Epidermal melanocyte (primary cell): ENCODE data around the gene MAOB.

Source experiments
- DNase-seq: peaks from one replicate; pipeline ENCODE4 v3.0.0; 2011; ENCODE audit warnings: low spot score; ENCODE audit not compliant: insufficient read length

Gene MAOB

DNA sequence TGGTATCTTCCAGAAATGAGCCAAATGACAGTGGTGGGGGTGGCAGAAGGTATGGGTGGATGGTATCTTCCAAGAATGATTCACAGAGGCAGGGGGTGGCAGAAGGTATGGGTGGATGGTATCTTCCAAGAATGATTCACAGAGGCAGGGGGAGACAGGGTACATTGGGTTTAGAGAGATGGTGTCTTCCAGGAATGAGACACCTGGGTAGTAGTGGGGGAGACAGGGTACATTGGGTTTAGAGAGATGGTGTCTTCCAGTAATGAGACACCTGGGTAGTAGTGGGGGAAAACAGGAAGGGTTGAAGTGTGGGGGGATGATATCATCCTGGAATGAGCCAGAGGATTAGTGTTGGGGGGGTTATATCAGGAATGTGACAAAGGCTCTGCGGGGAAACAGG lies 164.2 kb downstream of the MAOB start:
- DNase-seq: no peak

DNA sequence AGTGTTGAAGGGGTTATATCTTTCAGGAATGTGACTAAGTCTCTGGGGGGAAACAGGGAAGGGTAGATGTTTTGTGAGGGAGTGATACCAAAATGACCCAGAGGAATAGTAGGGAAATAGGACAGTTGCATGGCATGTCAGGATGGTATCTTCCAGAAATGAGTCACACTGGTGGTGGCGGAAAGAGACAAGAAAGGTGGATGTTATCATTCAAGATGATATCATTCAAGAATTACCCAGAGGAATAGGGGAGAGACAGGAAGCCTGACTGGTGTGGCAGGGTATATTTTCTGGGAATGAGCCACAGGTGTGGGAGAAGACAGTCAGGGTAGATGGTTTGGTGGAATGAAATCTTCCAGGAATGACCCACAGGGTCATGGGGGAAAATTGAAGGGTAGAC lies 165.1 kb downstream of the MAOB start:
- no peak for DNase-seq

DNA sequence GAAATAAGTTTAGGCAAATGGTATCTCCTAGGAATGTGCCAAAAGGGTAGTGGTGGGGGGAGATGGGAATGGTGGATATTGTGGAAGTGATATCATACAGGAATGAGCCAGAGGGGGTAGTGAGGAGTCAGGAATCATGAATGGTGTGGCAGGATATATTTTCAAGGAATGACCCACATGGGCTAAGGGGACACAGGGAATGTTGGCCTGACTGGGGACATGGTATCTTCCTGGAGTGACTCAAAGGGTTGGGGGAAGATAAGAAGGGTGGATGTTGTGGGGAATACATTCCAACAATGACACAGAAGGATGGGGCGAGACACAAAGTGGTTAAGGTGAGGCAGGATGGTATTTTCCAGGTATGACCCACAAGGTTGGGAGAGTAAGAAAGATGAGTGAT lies 165.6 kb downstream of the MAOB start:
- DNase-seq: no peak
